Stimulated activated CD8-positive, alpha-beta memory T cell treated with anti-CD3 and anti-CD28 coated beads, Interleukin-4, amount 100 ng/mL, for 4 hours (primary cell): ENCODE data around the gene PKMYT1.

ENCODE experiments used
- DNase-seq, 2 donors: peaks; one replicate each; pipeline ENCODE4 v3.0.0-alpha.2; 2020; ENCODE audit warnings: low read depth in 2 of 2, low spot score in 1 of 2

Gene PKMYT1

GRCh38 chr16:2974319-2975056, 5.8 kb downstream of the PKMYT1 start:
- DNase-seq = no peak

- DNase-seq = no peak
Measured at GRCh38 chr16:2973605-2974318, 6.5 kb downstream of the PKMYT1 start.

GRCh38 chr16:2973093-2973492, 7.2 kb downstream of the PKMYT1 start:
- DNase-seq = no peak

- DNase-seq = no peak
Measured at GRCh38 chr16:2971985-2972784, 8.1 kb downstream of the PKMYT1 start.

- no peak for DNase-seq
Measured at GRCh38 chr16:2971134-2971984, 8.9 kb downstream of the PKMYT1 start.

- DNase-seq = no peak
Measured at GRCh38 chr16:2970563-2970962, 9.7 kb downstream of the PKMYT1 start.

GRCh38 chr16:2969545-2970521, 10.4 kb downstream of the PKMYT1 start:
- DNase-seq = peak in 1 of 2 donors; percentile 46

- peak; percentile 31 to 36 for DNase-seq
Measured at GRCh38 chr16:2968738-2969544, 11.3 kb downstream of the PKMYT1 start, which contains the start of gene PAQR4. PAQR4 (plus strand) TSS chr16:2969348; CDS start chr16:2969675, 327 bp downstream.

GRCh38 chr16:2968368-2968737, 11.9 kb downstream of the PKMYT1 start:
- DNase-seq = no peak

- no peak for DNase-seq
Measured at GRCh38 chr16:2967721-2968161, 12.5 kb downstream of the PKMYT1 start.

GRCh38 chr16:2967211-2967631, 13.0 kb downstream of the PKMYT1 start:
- DNase-seq = no peak

- no peak for DNase-seq
Measured at GRCh38 chr16:2966808-2967191, 13.4 kb downstream of the PKMYT1 start.

GRCh38 chr16:2966043-2966807, 14.0 kb downstream of the PKMYT1 start:
- no peak for DNase-seq

GRCh38 chr16:2964475-2965336, 15.5 kb downstream of the PKMYT1 start:
- DNase-seq = no peak

GRCh38 chr16:2963723-2964474, 16.3 kb downstream of the PKMYT1 start, which contains the start of gene KREMEN2:
KREMEN2 (plus strand) TSS chr16:2964275; CDS start chr16:2964521, 246 bp downstream.
- peak in 1 of 2 donors; percentile 26 for DNase-seq

- DNase-seq = peak in 1 of 2 donors; percentile 34
Measured at GRCh38 chr16:2963074-2963722, 17.0 kb downstream of the PKMYT1 start.
